K562 (cell line): ENCODE data around the gene DAPK1. TPM values are rescaled to one million over a fixed set of nuclear protein-coding genes. Genes with fewer than 3 reads are reported as not detected.
A peak's percentile ranks its signal among the peaks of the same experiment; 100 is the strongest.

Source experiments
- BDP1 ChIP-seq: IDR thresholded peaks from 3 replicates; pipeline ENCODE4 v1.6.1; 2011; ENCODE audit not compliant: insufficient read length, insufficient read depth
- MEIS2 ChIP-seq: fragments of 450-650 bp; IDR thresholded peaks from 2 replicates; pipeline ENCODE4 v1.6.1; 2014; ENCODE audit warnings: mild to moderate bottlenecking; ENCODE audit not compliant: partially characterized antibody
- PCBP2 ChIP-seq: fragments of 200-400 bp; formaldehyde crosslinking; IDR thresholded peaks from 2 replicates; pipeline ENCODE4 v1.6.1; 2018; ENCODE audit warnings: low read length, low read depth, mild to moderate bottlenecking, moderate library complexity; ENCODE audit not compliant: poor library complexity, severe bottlenecking
- PYGO2 ChIP-seq: fragments of 450-650 bp; IDR thresholded peaks from 2 replicates; pipeline ENCODE4 v1.6.1; 2016; ENCODE audit warnings: mild to moderate bottlenecking, missing genetic modification characterization, moderate library complexity, missing compliant biosample characterization
- SMARCA4 ChIP-seq: fragments of 450-650 bp; IDR thresholded peaks from 2 replicates; pipeline ENCODE4 v1.6.1; 2016
- USF1 ChIP-seq: sonication (generic); formaldehyde crosslinking; IDR thresholded peaks from 2 replicates; pipeline ENCODE4 v1.9.0; 2022; ENCODE audit warnings: mild to moderate bottlenecking, missing genetic modification reagents
- VEZF1 ChIP-seq: fragments of 200-800 bp; sonication (Bioruptor generic); IDR thresholded peaks from 2 replicates; pipeline ENCODE4 v1.6.1; 2017; ENCODE audit warnings: missing genetic modification characterization, missing compliant biosample characterization
- ZNF41 ChIP-seq: fragments of 250-450 bp; sonication (Bioruptor Pico); conservative IDR thresholded peaks from 2 replicates; pipeline ENCODE4 v1.4.0; 2020; ENCODE audit warnings: mild to moderate bottlenecking
- polyA plus RNA-seq, 8 experiments: library from polyadenylated mRNA; depleted of rRNA in 4 of 8; stranded (reverse) in 5 of 8; unstranded in 3 of 8; fragments of >200 nt; fragmentation: Nextera tagmentation in 2 of 8; fragmentation: Illumina TruSeq in 1 of 8; extraction: Ambion mirVana in 2 of 8; extraction: Trizol in 1 of 8; gene quantifications; 2 replicates each; pipeline versions ENCODE4 v1.2.1 to v1.2.3, GENCODE V29; 2011 to 2014; ENCODE audit warnings: inconsistent platforms in 1 of 8, missing spikeins in 1 of 8
- total RNA-seq, 7 experiments: library from RNA; depleted of rRNA in 6 of 7; stranded (reverse); fragments of >200 nt in 6 of 7; fragmentation: Illumina TruSeq in 2 of 7; extraction: Trizol in 2 of 7; gene quantifications; 2 replicates each; pipeline versions ENCODE4 v1.2.1 to v1.2.3, GENCODE V29; 2011 to 2021; ENCODE audit warnings: low replicate concordance in 1 of 7
- TF ChIP-seq, protein P1 (sequence below), 2 experiments: fragments of 450-650 bp; IDR thresholded peaks; 2 replicates each; pipeline ENCODE4 v1.6.1; 2016; ENCODE audit warnings: mild to moderate bottlenecking in 2 of 2, borderline replicate concordance in 1 of 2, low read depth in 1 of 2, moderate library complexity in 1 of 2
- TF ChIP-seq, protein P2 (sequence below): fragments of 250-450 bp; sonication (Bioruptor Pico); IDR thresholded peaks from 2 replicates; pipeline ENCODE4 v1.8.0; 2021; ENCODE audit warnings: borderline replicate concordance, mild to moderate bottlenecking, moderate library complexity; ENCODE audit not compliant: poor library complexity, severe bottlenecking
- TF ChIP-seq, protein P3 (sequence below): fragments of 250-450 bp; sonication (Bioruptor Pico); IDR thresholded peaks from 2 replicates; pipeline ENCODE4 v1.8.0; 2022; ENCODE audit warnings: moderate library complexity, mild to moderate bottlenecking, inconsistent platforms

Gene DAPK1
- total and polyA plus RNA-seq, 9 of the 15 experiments (the other 6 are each of a cell fraction or from before 2014, with no cell fraction given) = 1.7 to 26.4 (median 15.8) TPM

GRCh38 chr9:87674565-87675299 is 177.1 kb downstream of the DAPK1 start (continued):
- no peak for TF ChIP-seq PCBP2
- peak; percentile 28 for TF ChIP-seq MEIS2
- no peak for TF ChIP-seq BDP1
- TF ChIP-seq, protein P1, sequence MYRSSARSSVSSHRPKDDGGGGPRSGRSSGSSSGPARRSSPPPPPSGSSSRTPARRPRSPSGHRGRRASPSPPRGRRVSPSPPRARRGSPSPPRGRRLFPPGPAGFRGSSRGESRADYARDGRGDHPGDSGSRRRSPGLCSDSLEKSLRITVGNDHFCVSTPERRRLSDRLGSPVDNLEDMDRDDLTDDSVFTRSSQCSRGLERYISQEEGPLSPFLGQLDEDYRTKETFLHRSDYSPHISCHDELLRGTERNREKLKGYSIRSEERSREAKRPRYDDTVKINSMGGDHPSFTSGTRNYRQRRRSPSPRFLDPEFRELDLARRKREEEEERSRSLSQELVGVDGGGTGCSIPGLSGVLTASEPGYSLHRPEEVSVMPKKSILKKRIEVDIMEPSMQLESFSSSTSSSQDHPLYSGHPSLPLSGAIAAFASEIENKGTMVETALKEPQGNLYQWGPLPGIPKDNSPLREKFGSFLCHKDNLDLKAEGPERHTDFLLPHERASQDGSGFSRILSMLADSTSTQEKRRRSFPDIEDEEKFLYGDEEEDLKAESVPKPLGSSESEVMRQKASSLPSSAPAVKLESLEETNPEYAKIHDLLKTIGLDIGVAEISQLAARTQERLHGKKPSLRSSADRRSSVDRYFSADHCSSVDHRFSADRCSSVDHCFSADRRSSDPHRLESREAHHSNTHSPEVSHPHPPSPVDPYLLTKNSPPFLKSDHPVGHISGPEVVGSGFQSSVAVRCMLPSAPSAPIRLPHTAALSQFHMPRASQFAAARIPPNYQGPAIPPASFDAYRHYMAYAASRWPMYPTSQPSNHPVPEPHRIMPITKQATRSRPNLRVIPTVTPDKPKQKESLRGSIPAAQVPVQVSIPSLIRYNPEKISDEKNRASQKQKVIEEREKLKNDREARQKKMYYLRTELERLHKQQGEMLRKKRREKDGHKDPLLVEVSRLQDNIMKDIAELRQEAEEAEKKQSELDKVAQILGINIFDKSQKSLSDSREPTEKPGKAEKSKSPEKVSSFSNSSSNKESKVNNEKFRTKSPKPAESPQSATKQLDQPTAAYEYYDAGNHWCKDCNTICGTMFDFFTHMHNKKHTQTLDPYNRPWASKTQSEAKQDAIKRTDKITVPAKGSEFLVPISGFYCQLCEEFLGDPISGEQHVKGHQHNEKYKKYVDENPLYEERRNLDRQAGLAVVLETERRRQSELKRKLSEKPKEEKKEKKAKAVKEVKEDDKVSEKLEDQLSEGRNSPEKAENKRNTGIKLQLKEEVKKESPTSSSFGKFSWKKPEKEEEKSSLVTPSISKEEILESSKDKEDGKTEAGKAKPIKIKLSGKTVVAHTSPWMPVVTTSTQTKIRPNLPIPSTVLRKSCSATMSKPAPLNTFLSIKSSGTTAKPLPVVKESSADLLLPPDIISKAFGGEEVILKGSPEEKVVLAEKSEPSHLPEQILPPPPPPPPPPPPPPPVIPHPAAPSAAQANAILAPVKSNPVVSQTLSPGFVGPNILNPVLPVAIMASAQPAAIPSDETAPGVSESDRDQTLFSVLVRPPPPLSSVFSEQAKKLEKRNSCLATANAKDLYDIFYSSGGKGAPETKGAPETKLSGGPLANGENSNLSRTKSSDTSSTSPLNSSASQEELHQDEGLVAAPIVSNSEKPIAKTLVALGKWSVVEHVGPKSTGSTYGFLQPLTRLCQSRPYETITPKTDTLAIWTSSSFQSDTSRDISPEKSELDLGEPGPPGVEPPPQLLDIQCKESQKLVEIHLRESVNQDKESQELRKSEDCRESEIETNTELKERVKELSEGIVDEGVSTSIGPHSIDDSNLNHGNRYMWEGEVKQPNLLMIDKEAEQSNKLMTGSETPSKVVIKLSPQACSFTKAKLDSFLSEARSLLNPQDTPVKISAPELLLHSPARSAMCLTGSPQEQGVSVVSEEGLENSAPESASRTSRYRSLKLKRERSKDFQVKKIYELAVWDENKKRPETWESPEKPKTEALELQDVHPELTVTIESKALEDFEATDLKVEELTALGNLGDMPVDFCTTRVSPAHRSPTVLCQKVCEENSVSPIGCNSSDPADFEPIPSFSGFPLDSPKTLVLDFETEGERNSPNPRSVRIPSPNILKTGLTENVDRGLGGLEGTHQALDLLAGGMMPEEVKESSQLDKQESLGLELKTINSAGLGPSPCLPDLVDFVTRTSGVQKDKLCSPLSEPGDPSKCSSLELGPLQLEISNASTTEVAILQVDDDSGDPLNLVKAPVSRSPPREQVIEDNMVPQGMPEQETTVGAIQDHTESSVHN (IDR thresholded peaks at IDR 0.05; ENCODE audit: borderline replicate concordance in 1 of 2, low read depth in 1 of 2) = no peak
- TF ChIP-seq, protein P2, sequence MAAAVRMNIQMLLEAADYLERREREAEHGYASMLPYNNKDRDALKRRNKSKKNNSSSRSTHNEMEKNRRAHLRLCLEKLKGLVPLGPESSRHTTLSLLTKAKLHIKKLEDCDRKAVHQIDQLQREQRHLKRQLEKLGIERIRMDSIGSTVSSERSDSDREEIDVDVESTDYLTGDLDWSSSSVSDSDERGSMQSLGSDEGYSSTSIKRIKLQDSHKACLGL (CRISPR knock-in tag) = no peak
- no peak for TF ChIP-seq PYGO2 (tag)
- TF ChIP-seq, protein P3, sequence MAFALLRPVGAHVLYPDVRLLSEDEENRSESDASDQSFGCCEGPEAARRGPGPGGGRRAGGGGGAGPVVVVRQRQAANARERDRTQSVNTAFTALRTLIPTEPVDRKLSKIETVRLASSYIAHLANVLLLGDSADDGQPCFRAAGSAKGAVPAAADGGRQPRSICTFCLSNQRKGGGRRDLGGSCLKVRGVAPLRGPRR (CRISPR knock-in tag) = no peak
- TF ChIP-seq SMARCA4 = peak; percentile 88
- TF ChIP-seq ZNF41 (CRISPR knock-in tag) = no peak
- peak; percentile 25; the same call in 1 of the 2 replicates for TF ChIP-seq USF1 (CRISPR knock-in tag)
- TF ChIP-seq VEZF1 (CRISPR knock-in tag) = 0 out of 2 replicates have a peak, but pooled peaks have one; percentile 17
